Fibroblast of upper back skin (primary cell): Measurements from ENCODE around the gene ERBB4.
"Not testable (repeated sequence)": the region's sequence is repeated elsewhere in the genome, so short reads cannot be mapped to it uniquely, and the experiment has no call there.

ENCODE experiments used
- DNase-seq: peaks from one replicate; pipeline ENCODE4 v3.0.0-alpha.2; 2013

ERBB4 gene

GRCh38 chr2:211665299-211665698 lies 873.3 kb downstream of the ERBB4 start:
- no peak for DNase-seq

- DNase-seq: no peak
These were observed 874.3 kb downstream of the ERBB4 start for GRCh38 chr2:211664321-211664720.

DNA sequence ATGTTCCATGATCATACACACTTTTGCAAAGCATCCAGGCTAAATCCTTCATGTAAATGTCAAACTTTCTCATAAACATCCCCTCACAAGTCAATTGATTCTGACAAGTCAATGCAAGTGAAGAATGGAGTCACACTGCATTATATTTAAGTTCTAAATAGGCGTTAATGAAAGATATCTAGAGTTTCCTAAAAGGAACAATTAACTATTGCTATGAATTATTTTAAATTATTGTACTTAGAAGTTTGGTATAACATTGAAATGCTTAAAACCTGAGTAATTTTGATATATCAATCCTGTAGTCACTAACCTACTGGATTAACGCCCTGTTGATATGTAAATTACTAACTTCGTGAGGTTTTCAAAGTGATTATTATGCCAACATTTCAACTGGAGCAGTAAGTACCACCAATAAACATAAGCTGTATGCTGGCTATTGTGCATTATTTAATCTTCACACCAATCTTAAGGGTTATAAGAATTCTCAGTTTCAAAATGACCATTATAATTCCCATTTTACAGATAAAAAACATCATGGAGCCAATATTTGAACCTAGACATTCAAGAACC lies 884.3 kb downstream of the ERBB4 start:
- DNase-seq: no peak

DNA sequence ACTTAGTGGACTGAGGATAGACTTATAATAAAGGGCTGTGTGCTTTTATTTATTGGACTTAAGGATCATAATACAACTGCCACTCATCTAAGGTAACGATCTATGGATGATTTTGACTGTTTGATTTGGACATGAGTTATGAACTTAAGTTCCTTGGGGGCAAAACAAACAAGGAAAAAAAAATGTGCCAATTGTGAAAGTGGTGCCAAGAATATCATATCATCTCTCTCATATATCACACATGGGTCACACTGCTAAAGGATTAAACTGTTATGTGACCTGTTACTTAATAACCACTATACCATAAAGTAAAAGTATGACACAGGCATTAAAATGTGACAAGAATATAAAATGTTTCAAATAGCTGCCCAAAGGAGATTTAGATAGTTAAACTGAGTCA lies 886.3 kb downstream of the ERBB4 start:
- no peak for DNase-seq

GRCh38 chr2:211649331-211649730 lies 889.3 kb downstream of the ERBB4 start:
- no peak for DNase-seq

- no peak for DNase-seq
These were observed 907.1 kb downstream of the ERBB4 start for GRCh38 chr2:211631503-211631902.

DNA sequence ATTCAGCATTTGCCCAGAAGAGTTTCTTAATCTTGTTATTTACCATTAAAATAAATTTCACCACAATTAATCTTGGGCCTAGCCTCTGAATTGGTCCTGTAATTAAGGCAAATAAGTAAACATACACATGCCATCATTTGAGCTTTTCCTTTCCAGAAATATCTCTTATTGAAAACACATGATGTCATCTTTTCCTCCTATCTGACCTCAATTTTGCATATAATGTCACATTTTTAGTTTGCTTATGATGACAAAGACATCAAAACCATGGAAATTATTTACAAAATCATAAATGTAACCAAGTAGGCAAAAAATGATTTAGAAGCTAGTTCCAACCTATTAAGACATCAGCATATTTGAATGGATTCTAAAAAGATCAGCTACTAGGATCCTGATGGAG lies 915.5 kb downstream of the ERBB4 start:
- no peak for DNase-seq

DNA sequence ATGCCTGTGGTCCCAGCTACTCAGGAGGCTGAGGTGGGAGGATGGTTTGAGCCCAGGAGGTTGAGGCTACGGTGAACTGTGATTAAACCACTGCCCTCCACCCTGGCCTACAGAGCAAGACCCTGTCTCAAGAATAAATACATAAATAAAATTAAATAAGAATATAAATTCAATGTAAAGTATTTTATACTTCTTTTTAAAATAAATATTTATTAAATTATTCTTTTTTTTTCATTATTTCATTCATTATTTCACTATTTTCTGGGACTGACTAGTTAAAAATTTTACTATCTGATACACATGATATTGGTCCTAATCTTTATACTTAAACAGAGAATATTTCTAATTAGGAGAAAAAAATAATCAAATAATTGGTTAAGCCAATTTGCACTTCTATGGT lies 917.6 kb downstream of the ERBB4 start:
- DNase-seq: no peak

DNA sequence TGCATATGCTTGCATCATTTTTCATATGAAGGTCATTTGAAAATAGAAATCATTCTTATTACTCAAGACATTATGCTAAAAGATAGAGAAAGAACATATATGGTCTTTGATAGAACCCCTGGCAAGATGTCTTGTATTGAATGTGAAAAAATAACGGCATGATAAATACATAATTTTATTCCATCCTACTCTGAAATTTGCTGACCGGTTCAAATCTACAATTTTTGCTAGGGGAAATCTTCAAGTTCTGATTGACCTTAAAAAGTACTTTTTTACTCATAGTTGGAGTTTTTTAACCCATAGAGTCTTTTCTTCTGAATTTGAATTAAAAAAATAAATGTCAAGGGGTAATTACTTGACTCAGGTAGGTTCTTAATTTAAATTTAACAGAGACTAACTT lies 920.8 kb downstream of the ERBB4 start:
- no peak for DNase-seq

DNA sequence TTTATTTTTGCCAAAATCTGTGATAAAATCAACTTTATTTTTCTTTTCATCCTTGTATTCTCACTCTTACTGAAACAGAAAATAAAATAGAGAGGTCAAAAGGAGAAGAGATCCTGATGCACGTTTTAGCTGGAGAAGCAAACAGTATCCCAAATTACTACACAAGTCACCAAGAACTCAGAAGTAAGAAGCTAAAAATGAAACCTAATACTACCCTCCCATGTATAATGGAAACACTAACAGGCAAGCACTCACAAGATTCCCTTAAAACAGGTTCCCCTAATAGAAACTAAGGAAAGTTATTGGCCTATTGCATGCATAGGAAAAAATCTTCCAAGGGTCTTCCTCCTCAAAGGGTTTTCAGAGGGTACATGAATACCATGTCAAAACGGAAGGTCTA lies 927.0 kb downstream of the ERBB4 start:
- DNase-seq: no peak

GRCh38 chr2:211611061-211611518 lies 927.5 kb downstream of the ERBB4 start:
- DNase-seq: no peak

DNA sequence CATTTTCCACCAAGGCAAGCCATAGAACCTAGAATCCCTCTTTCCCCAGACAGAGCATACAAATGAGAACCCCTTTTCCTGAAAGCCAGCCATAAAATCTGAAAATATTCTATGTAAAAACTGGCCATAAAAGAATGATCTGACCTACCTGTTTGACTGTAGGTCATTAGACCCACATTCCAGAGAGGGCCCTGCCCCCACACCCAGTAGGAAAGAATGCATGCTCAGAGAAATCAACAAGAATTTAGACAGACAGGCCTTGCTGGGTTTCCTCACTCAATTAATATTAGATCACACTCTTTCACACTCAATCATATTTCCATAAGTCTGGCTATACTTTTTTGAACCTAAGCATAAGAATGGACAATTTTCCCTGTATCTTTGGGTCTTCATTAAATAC lies 929.5 kb downstream of the ERBB4 start:
- DNase-seq: no peak

DNA sequence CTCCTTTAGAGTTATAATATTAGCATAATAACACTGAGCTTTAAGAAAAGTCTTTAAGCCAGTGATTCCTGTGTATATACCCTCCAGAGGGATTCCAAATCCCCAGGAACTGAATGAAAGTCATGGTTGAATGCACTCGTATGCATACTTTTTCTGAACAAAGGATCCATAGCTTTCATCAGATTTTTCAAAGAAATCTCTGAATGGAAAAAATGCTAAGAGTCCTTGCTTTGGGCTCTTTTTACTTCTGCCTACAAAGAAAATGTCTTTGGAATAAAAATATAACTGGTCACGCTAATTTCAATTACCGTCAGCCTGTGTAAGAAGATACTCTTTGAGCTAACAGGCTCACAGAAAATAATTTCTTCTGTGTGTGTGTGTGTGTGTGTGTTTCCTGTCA lies 939.5 kb downstream of the ERBB4 start:
- DNase-seq: no peak

DNA sequence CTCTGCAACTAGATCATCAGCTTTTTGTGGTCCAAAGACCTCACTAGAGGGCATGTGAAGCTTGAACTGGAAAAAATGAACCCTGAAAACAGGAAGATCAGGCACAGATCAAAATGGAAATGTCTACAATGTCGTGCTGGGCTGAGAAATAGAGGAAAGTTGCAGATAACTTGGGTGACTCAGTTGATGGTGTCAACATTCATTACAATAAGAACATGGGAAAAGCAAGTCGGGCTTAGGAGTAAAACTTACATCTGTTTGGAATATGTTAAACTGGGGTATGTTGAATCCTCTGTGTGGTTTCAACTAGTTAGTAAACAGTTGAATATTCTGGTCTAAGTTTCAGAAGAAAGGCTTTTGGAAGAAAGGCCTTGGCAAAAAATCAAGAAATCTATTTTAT lies 940.4 kb downstream of the ERBB4 start:
- DNase-seq: no peak

DNA sequence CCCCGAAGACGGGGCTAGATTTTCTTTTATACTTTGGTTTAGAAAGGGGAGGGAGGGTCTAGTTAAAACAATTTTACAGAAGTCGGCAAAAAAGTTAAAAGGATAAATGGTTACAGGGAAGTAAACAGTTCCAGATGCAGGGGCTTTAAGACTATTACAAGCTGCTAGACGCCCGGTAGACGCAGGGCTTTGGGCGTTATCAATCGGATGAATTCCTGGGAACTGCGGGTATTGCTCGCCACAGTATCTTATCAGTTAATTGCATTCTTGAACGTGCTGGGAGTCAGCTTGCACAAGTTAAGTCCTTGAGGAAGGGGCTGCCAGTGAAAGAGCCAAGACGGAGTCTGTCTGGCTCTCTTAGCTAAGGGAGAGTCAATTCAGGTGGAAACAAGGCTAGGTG lies 946.6 kb downstream of the ERBB4 start:
- DNase-seq: not testable (repeated sequence)

DNA sequence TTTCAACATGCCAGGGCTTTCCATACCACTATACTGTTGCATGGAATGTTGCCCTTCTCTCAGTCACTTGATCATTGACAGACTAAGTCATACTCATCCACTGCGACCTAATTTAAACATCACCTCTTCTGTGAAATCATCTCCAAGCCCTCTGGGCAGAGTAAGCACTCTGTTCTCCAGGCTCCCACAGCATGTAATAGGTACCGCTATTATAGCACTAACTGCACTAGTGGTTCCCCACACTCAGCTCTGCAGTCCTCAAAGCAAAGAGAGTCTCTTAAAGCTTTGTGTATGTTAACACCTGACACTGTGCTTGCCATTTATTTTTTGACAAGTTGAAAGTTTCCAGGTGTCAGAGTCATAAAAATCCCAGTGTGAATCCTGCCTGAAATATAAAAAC lies 947.2 kb downstream of the ERBB4 start:
- DNase-seq: no peak

DNA sequence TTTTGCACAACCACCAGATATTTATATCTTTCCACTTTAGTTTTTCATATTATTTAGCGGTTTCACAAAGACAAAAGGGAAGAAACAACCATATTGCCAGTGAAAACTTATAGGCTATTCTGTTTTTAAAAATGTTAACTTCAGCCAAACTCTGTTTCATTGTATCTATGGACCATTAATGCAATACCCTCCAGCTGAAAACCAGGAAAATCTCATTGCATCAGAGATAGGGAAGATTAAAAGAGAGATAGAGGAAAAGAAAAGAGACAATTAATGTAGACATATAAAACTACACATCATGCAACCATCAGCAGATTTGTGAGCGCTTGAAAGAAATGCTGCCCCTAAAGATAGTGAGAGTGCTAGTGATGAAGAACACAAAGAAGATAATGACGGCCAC lies 970.2 kb downstream of the ERBB4 start:
- no peak for DNase-seq

DNA sequence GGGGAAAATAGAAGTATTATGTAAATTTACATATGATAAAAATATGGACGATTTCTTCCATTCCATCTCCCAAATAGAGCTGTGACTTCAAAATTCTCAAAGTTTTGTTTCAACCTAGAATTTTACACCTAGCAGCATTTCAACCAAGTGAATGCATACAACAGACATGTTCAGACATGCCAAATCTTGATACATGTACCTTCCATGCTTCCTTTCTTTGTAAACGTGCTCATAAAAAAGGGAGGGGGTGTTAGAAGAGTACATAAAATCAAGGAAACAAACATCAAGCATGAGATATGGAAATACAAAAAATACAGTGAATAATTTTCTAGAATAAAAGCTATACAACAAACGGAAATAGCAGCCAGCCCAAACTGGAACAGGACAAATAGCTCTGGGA lies 974.2 kb downstream of the ERBB4 start:
- DNase-seq: no peak

DNA sequence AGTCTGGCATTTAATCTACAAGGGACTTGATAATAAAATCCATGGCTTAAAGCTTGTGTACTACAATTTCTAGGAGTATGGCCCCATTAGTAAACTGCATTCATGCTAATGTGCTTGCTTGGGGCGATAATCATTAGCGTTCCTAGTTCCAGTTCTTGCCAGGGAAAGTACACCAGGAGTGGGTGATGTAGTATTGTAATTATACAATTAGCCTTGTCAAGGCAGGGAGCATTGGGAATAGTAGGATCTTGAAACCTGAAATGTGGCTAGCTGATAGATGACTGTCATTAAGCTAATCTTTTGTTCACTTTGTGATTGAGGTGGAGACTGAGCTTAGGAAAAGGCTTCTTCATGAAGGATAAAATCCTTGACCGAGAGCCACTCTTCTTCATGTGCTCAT lies 993.0 kb downstream of the ERBB4 start:
- no peak for DNase-seq

DNA sequence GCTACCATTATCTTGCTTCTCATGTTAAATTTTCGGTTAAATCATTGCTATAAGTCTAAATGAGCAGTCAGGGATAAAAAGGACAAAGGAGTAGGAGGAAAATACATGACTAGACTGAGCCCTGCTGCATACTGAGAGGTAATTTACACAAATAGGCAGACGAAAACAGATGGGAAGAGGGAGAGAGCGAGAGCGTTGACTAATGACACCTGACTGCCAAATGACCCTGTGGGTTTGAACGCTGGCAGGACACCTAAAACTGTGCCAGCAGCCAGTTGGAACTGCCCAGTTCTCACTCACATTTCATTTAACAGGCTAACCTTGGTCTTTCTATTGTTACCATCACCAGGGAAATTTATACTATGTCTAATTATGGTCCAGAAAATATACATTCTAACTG lies 1004.0 kb downstream of the ERBB4 start:
- DNase-seq: no peak

GRCh38 chr2:211524248-211524647 lies 1014.4 kb downstream of the ERBB4 start:
- DNase-seq: not testable (repeated sequence)

DNA sequence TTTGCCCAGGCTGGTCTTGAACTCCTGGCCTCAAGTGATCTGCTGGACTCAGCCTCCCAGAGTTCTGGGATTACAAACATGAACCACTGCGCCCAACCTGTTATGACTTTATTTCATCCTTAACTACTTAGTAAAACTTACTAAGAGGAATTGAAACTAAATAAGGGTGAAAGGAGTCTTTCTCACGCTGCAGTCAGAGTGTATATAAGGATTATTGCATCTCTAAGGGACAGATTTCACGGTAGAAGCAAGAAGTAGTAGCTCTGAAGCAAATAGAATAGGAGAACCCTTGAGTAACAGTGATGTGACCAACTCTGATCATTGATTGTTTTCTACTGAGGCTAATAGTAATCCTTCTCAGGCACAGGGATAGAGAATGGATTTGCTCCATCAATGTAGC lies 1022.1 kb downstream of the ERBB4 start:
- DNase-seq: no peak

DNA sequence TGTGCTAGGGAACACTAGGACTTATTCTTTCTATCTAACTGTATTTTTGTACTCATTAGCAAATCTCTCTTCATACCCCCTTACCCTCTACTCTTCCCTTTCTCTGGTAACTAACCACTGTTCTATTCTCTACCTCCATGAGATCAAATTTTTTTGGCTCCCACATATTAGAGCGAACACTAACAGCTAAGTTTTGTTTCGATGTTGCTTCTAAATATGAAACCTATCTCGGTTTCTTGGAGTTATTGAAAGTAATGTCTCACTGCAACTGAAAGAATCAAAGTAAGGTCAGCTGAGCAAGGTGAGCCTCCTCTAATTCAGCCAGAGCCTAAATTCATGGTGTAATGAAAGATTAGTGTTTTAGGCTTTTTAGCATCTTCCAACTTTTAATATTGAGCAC lies 1024.6 kb downstream of the ERBB4 start:
- no peak for DNase-seq

DNA sequence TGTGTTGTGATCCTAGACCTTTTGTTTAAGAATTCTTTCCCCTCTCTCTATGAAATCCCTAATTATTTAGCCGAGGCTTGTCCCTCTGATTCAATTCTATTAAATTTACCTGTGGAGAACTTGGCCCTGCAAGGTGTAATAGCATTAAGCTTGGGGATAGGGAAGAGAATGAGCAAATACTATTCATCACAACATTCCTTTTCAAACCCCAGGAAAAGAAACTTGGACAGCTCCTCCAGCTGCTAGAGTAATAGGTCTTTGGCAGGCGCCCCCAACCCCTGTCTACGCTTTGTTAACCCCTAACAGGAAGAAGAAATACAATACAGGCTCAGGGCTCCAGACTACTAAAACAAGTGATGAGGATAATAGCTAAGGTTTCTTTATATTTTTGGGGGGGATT lies 1025.2 kb downstream of the ERBB4 start:
- no peak for DNase-seq

GRCh38 chr2:211512806-211513205 lies 1025.8 kb downstream of the ERBB4 start:
- no peak for DNase-seq

- no peak for DNase-seq
These were observed 1034.7 kb downstream of the ERBB4 start for GRCh38 chr2:211503856-211504255.
